ENCODE data around the gene NEURL1B.
"Not testable (repeated sequence)": the region's sequence is repeated elsewhere in the genome, so short reads cannot be mapped to it uniquely, and the experiment has no call there.

NEURL1B gene, protein sequence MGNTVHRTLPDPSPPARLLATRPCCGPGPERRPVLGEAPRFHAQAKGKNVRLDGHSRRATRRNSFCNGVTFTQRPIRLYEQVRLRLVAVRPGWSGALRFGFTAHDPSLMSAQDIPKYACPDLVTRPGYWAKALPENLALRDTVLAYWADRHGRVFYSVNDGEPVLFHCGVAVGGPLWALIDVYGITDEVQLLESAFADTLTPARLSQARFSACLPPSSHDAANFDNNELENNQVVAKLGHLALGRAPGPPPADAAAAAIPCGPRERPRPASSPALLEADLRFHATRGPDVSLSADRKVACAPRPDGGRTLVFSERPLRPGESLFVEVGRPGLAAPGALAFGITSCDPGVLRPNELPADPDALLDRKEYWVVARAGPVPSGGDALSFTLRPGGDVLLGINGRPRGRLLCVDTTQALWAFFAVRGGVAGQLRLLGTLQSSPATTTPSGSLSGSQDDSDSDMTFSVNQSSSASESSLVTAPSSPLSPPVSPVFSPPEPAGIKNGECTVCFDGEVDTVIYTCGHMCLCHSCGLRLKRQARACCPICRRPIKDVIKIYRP

DNA sequence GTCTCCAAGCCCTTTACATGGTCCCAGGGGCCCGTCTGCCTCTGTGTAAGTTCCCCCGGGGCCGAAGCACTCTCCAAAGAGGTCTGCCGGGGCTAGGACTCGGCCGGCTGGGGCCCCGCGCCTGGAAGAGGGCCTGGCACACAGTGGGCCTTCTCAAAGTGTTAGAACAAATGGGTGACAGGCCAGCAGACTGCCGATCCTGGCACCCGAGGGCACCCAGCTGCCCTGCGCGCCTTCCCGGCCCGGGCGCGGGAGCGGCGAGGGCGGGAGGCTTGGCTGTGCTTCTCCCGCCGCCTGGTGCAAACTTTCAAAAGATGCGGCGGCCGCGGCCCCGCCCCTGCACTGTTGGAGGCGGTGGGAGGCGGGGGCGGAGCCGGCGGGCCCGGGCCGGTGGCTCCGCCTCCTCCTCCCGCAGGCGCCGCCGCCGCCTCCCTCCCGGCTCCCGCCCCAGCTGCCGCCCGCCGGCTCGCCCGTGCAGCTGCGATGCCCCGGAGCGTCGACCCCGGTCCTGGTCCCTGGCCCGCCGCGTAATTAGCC is at the start of gene NEURL1B:
TSS of gene NEURL1B (plus strand) at position 442 of the 537 bp plus-strand sequence. CDS start 144 bp downstream, outside the sequence.
- peak; percentile 25 for DNase-seq

GRCh38 chr5:172591636-172592035 is 49.4 kb upstream of the NEURL1B start:
- DNase-seq, result no peak

DNA sequence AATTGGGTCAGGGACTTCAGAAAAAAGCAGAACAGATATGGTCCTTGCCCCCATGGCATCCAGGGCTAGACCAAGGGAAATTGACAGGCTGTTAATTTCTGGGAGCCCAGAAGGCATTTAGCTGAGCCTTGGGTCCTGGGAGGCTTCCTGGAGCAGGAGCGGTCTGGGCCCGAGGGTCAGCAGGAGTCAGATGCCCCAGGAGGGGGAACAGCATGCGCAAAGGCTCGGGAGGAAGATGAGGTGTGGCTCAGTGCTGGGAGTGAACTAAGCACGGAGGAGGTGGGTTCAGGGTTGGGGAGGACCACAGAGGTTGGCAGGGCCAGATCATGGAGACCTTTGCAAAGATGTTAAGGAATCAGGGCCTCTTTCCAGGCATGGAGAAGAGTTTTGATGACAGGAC is 48.2 kb upstream of the NEURL1B start:
- no peak for DNase-seq

DNA sequence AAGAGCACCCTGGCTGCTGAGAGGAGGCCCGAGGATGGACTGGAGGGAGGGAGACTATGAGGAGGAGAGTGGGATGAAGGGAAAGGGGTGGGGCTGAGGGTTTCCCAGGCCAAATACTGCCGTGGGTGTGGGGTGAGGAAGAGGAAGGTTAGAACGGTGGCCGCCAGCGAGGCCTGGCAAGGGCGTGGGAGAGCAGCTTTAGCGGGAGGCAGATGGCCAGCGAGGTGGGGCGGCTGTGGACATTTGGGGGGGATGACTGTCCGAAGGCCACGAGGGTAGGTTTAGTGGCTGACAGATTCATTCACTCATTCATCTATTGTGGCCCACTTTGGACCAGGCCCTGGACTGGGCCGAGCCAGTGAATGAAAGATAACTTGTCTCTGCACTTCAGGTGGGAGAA is 47.8 kb upstream of the NEURL1B start:
- no peak for DNase-seq

GRCh38 chr5:172593721-172594235 is 47.3 kb upstream of the NEURL1B start:
- no peak for DNase-seq

DNA sequence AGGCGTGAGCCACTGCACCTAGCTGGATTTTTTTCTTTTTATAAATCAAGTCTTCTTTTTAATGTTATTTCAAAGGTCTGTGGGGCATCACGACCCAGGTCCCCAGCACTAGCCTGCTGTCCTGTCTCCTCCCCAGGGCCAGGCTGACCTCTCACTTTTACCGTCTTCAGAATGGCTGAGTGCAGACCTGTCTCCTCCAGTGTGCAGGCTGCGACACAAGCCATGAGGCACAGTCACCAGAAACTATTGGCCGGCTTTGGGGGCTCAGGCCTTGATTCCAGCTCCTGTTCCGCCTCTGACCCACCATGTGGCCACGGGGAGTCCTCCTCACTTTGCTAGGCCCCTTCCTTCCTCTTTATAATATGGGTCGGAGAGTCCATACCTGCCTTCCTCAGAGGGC is 46.6 kb upstream of the NEURL1B start:
- DNase-seq, result no peak

GRCh38 chr5:172594867-172595466 is 46.1 kb upstream of the NEURL1B start:
- DNase-seq, result no peak

- DNase-seq, result no peak
Observed at GRCh38 chr5:172595596-172596455, 45.2 kb upstream of the NEURL1B start.

GRCh38 chr5:172596638-172597231 is 44.3 kb upstream of the NEURL1B start:
- DNase-seq, result no peak

- no peak for DNase-seq
Observed at GRCh38 chr5:172597755-172598155, 43.3 kb upstream of the NEURL1B start.

DNA sequence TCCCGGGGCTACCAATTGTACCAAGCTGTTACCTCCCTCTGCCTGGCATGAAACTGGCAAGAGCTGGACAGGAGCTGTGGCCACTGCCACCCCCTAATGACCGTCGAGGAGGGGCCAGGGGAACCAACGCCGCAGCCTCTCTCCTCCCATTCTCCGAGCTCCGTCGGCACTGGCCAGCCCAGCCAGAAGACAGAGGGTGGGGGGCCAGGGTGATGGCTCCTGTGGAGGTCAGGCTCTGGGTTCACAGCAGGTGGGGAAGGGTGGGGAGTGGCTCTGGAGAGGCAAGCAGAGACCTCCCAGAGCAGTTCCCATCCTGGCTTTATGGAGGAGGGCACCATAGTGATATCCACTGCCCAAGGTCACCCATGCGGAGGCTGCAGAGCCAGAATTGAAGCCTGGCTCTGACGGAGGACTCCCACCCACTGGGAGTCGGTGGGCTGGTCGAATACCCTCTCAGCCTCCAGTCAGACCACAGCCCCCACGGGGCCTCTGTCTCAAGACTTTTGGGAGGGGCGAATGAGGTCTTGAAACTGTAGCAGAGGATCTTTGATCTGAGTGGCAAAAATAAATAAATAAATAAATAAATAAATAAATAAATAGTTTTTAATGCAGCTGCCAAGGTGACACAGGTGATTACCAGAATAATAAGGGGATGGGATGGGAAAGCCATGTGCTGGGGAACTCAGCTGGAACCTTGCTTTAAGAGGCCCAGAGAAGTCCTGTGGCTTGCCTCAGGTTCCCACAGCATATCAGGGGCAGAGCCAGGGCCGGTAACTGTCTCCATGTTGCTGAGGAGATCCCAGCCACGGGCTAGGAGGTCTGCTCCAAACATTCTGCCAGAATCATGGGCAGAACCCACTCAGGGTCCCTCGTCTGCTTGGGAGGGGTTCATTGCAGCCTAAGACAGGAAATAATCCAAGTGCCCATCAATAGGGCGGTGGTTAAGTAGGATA is 42.5 kb upstream of the NEURL1B start:
- no peak for DNase-seq

GRCh38 chr5:172599204-172599567 is 41.9 kb upstream of the NEURL1B start:
- DNase-seq, result no peak

GRCh38 chr5:172600571-172600970 is 40.5 kb upstream of the NEURL1B start:
- DNase-seq, result no peak

GRCh38 chr5:172601576-172601975 is 39.5 kb upstream of the NEURL1B start:
- DNase-seq, result not testable (repeated sequence)

- no peak for DNase-seq
Observed at GRCh38 chr5:172602783-172603231, 38.3 kb upstream of the NEURL1B start.

DNA sequence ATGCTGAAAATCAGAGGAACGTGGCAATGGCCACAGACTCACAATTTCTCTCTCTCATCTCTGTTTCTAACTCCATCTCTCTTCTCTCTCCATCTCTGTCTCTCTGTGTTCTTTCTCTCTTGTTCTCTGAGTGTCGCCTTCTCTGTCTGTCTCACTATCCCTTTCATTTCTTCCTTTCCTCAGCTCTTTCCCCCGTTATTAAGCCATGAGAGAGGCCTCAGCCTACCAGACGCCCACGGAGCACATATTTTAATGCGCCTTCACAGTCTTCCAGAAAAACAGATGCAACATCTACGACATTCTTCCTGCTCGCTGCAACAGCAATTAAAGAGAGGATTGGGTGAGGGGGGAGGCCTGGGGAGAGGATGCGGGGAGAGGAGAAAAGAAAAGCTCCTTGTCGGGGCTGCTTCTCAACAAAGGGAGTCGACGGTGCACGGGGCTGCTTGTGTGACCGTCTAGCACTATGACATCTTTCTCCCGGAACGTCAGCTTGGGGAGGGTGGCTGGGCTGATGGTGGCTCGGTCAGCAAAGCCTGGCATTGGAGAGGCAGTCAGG is 37.7 kb upstream of the NEURL1B start:
- no peak for DNase-seq

DNA sequence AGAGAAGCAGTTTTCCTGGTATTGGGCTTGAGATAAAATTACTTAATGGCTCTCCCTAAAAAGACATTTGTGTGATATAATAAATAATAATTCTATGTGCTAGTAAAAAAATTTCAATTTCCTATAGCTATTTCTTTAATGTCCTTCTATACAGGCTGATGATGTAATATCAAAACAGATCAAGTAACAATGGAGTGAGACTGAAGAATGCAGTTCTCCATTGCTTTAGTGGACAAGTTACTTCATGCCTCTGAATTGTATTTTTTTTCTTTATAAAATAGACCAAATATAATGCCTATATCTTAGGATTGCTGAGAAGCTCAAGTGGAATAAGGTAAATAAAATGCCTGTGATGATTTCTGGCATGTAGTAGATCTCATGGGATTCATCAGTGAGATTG is 35.6 kb upstream of the NEURL1B start:
- DNase-seq, result no peak

- no peak for DNase-seq
Observed at GRCh38 chr5:172606156-172606785, 34.8 kb upstream of the NEURL1B start.

DNA sequence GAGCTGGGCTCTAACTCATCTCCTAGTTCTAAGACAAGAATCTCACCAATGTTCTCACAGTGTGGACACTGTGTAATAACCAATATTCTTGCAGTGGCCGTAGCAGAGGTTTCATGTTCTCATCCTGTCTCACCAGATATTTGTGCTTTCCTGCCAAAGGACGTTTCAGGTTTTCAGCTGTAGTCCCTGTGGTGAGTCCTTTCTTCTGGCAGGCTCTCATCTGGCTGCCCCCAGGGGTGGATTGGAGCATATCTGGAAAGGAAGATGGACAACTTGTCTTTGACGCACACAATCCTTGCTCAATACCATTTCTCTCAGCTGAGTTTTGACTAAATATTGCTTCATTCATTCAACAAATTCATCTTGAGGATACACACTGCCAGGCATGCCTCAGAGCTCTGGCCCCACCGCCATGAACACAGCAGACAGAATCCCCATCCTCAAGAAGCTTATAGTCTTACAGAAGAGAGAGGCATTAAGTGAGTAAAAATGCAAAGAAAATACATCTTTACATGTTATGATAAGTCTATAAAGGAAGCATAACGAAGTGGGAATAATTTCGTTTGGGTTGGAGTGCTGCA is 33.8 kb upstream of the NEURL1B start:
- no peak for DNase-seq

DNA sequence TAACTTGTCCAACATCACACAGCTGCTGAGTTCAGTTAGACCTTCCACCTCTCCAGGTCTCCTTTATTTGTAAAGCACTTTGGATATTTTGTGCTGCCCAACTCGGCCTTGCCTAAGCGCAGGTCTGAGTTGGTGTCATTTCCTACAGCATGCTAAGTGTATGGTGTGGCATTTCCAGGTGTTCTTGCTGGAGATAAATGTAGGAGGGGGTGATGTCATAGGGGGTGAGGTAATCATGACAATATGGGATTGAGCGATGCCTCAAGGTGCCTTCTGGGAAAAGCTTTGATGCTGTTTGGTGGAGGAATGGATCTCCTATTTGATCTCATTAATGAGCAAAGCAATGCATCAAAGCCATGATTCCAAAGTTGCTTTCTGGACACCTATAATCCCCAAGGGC is 32.3 kb upstream of the NEURL1B start:
- DNase-seq, result no peak
